Ramos (cell line): Measurements from ENCODE around the gene LRP5.

ENCODE experiments used
- in situ Hi-C: fragments of 300-500 bp; cut with MboI; formaldehyde crosslinking; loops from one replicate; pipeline ENCODE4 v1.14.3; 2022; ENCODE audit warnings: low sequenced_read_pairs; ENCODE audit not compliant: unreplicated experiment

The LRP5 gene

GRCh38 chr11:68406324-68407313 is 94.2 kb downstream of the LRP5 start:
- in situ Hi-C loops, result no loop called here

DNA sequence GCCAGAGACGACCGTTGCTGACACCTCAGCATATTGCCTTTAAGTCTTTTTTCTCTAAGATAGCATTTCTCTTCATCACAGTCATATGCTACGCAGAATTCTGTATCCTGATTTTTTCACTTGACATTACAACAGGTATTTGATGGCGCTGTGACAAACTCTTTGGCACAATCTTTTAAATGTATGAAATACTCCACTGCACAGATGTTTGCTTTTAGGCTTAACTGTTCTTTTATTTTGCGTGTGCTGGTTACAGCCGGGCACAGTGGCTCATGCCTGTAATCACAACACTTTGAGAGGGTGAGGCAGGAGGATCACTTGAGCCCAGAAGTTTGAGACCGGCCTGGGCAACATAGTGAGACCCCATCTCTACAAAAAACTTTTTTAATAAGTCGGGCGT is 96.1 kb downstream of the LRP5 start:
- in situ Hi-C loops, result no loop called here

DNA sequence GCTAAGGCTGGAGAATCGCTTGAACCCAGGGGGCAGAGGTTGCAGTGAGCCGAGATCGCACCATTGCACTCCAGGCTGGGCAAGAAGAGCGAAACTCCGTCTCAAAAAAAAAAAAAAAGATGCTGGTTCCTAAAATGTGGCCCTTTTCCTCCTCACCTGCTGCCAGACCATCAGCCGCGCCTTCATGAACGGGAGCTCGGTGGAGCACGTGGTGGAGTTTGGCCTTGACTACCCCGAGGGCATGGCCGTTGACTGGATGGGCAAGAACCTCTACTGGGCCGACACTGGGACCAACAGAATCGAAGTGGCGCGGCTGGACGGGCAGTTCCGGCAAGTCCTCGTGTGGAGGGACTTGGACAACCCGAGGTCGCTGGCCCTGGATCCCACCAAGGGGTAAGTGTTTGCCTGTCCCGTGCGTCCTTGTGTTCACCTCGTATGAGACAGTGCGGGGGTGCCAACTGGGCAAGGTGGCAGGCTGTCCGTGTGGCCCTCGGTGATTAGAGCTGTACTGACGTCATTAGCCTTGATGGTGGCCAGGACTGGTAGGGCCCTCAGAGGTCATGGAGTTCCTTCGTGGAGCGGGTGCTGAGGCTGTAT is 97.5 kb downstream of the LRP5 start:
- in situ Hi-C loops, result no loop called here

GRCh38 chr11:68411501-68411991 is 99.2 kb downstream of the LRP5 start:
- in situ Hi-C loops, result no loop called here

GRCh38 chr11:68412593-68413475 is 100.4 kb downstream of the LRP5 start:
- in situ Hi-C loops, result no loop called here

- in situ Hi-C loops, result no loop called here
Measured at GRCh38 chr11:68413591-68413999, 101.2 kb downstream of the LRP5 start.

GRCh38 chr11:68414496-68415221 is 102.3 kb downstream of the LRP5 start:
- in situ Hi-C loops, result no loop called here

- in situ Hi-C loops, result no loop called here
Measured at GRCh38 chr11:68416070-68416578, 103.7 kb downstream of the LRP5 start.

- in situ Hi-C loops, result no loop called here
Measured at GRCh38 chr11:68418648-68419047, 106.3 kb downstream of the LRP5 start.

DNA sequence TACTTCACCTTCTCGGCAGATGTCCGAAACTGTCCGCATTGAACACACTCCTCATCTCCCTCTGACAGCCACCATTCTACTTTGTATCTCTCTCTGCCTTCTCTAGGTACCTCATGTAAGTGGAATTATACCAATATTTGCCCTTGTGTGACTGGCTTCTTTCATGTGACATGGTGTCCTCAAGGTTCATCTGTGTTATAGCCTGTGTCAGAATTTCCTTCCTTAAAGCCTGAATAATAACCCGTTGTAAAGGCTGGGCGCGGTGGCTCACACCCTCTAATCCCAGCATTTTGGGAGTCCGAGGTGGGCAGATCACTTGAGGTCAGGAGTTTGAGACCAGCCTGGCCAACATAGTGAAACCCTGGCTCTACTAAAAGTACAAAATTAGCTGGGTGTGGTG is 107.8 kb downstream of the LRP5 start:
- in situ Hi-C loops, result no loop called here

DNA sequence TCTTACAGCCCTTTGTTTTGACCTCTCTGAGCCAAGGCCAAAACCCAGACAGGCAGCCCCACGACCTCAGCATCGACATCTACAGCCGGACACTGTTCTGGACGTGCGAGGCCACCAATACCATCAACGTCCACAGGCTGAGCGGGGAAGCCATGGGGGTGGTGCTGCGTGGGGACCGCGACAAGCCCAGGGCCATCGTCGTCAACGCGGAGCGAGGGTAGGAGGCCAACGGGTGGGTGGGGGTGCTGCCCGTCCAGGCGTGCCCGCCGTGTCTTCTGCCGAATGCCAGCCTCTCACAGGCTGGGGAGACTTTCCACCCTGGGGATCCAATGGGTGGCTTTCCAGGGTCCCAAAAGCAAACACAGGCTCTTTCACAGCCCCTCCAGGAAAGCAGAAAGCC is 111.1 kb downstream of the LRP5 start:
- in situ Hi-C loops, result no loop called here

GRCh38 chr11:68424101-68424632 is 111.8 kb downstream of the LRP5 start:
- in situ Hi-C loops, result no loop called here

DNA sequence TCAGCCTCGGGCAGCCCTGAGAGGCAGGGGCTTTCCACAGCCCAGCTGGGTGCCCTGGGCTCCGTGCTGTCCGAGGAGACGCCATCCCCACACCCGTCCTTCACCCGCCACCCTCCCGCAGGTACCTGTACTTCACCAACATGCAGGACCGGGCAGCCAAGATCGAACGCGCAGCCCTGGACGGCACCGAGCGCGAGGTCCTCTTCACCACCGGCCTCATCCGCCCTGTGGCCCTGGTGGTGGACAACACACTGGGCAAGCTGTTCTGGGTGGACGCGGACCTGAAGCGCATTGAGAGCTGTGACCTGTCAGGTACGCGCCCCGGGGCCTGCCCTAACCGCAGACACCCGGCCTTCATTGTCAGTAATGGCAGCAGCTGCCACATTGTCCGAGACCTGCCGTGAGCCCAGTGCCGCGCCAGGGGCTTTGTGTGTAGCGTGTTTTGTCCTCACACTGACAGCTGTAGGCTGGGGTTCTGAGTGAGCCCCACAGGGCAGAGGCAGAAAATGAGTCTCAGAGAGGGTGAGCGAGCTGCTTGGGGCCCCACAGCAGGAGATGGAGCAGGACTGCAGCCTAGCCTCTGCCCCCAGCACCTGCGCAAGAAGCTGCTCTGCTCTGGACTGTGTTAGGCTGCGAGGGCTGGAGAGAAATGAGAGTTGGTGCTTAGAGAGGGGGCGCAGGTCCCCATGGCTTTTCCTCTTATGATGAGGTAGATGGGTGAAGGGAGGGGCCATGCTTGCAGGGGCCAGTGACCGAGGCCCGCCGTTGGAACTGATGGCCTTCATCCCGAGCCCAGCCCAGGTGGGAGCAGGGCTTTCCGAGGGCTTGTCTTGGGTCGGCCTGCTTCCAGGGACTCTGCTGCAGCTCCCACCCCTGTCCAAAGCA is 112.8 kb downstream of the LRP5 start:
- in situ Hi-C loops, result no loop called here

GRCh38 chr11:68425866-68426380 is 113.5 kb downstream of the LRP5 start:
- in situ Hi-C loops, result no loop called here

DNA sequence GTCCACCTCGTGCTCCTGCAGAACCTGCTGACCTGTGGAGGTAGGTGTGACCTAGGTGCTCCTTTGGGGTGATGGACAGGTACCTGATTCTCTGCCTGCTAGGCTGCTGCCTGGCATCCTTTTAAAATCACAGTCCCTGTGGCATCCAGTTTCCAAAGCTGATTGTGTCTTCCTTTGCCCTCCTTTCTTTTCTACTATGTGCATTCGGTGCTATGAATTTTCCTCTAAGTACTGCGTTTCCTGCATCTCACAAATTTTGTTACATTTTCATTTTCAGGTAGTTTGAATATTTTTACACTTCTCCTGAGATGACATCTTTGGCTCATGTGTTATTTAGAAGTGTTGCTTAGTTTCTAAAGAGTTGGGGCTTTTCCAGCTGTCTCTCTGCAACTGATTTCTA is 117.3 kb downstream of the LRP5 start:
- in situ Hi-C loops, result no loop called here

DNA sequence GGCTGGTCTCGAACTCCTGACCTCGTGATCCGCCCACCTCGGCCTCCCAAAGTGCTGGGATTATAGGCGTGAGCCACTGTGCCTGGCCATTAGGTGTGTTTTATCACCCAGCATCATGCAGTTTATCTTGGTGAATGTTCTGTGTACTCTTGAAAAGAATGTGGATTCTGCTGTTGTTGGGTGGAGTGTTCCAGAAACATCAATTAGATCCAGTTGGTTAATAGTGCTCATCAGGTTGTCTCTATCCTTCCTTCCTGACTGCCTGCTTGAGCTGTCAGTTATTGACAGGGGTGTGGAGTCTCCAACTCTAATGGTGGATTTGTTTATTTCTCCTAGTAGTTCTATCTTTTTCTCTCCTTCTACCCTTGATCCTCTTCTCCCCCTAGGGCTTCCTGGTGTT is 118.0 kb downstream of the LRP5 start:
- in situ Hi-C loops, result no loop called here

DNA sequence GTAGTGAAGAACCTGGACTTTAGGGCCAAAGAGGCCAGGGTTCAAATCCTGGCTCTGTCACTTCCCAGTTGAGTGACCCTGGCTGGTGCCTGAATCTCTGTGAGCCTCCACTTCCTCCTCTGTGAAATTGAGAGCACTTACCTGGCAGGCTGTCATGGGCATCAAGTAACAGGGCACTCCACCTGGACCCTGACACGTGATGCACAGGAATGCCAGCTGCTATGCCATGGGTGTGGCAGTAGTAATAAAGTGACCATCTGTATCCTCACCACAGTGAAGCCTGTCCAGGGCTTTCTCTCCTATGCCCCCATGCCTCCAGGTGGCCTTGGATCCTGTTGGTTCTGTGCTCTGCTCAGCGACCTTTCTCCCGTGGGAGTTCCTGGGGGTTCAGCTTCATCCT is 118.4 kb downstream of the LRP5 start:
- in situ Hi-C loops, result no loop called here

GRCh38 chr11:68431984-68432645 is 119.7 kb downstream of the LRP5 start:
- in situ Hi-C loops, result no loop called here
